HL-60 (cell line): ENCODE measurements around the gene MKRN2.

Source experiments
- DNase-seq, 2 experiments: peaks; one replicate each; pipeline ENCODE4 v3.0.0-alpha.2; 2010 to 2020; ENCODE audit warnings: low read depth in 1 of 2, low spot score in 1 of 2
- H3K27ac ChIP-seq: fragments of 250-450 bp; sonication (Bioruptor Pico); replicated peaks from 2 replicates; pipeline ENCODE4 v1.5.1; 2020; ENCODE audit warnings: mild to moderate bottlenecking, moderate library complexity
- H3K27me3 ChIP-seq: fragments of 250-450 bp; sonication (Bioruptor Pico); 2 replicates; pipeline ENCODE4 v1.5.1; 2021; ENCODE audit warnings: mild to moderate bottlenecking, moderate library complexity; ENCODE audit not compliant: insufficient read depth, poor library complexity, severe bottlenecking
- H3K4me3 ChIP-seq: replicated peaks from 2 replicates; pipeline ENCODE4 v1.5.1; 2011; ENCODE audit warnings: mild to moderate bottlenecking, control low read depth, low read length; ENCODE audit not compliant: insufficient read depth
- CTCF ChIP-seq: IDR thresholded peaks from one replicate; pipeline ENCODE4 v1.5.1; 2011; ENCODE audit warnings: low read length, control low read depth, inconsistent platforms; ENCODE audit not compliant: insufficient read depth
- GABPA ChIP-seq: IDR thresholded peaks from 2 replicates; pipeline ENCODE4 v1.6.1; 2012; ENCODE audit warnings: low read depth
- POLR2AphosphoS5 ChIP-seq: IDR thresholded peaks from 2 replicates; pipeline ENCODE4 v1.6.1; 2012; ENCODE audit warnings: low read depth
- REST ChIP-seq: IDR thresholded peaks from 2 replicates; pipeline ENCODE4 v1.6.1; 2012; ENCODE audit warnings: low read depth; ENCODE audit not compliant: insufficient replicate concordance
- SPI1 ChIP-seq: IDR thresholded peaks from 2 replicates; pipeline ENCODE4 v1.6.1; 2012; ENCODE audit warnings: low read depth, mild to moderate bottlenecking, borderline replicate concordance

Gene MKRN2

GRCh38 chr3:12545473-12545791 lies 11.5 kb upstream of the MKRN2 start, which contains the start of gene MKRN2OS:
Gene MKRN2OS (minus strand): TSS chr3:12545499. CDS start chr3:12545464, 35 bp downstream.
- no peak for DNase-seq

GRCh38 chr3:12549971-12550760 lies 6.7 kb upstream of the MKRN2 start:
- Histone ChIP-seq H3K4me3 (no peak overlapping the region), H3K27me3 (no peaks in the 10 kb centered on the region)

More at GRCh38 chr3:12545473-12545791, 11.5 kb upstream of the MKRN2 start, which contains the start of gene MKRN2OS:
- no peak within 1 kb of the TSS for H3K27ac ChIP-seq
- no peak within 1 kb of the TSS for H3K4me3 ChIP-seq
- TF ChIP-seq REST (no peak), CTCF (no peak), SPI1 (no peak), POLR2AphosphoS5 (peak; percentile 24; the same call in 1 of the 2 replicates), GABPA (no peak)
- H3K27me3 ChIP-seq, result no peaks in the 10 kb centered on the region

More at GRCh38 chr3:12549971-12550760, 6.7 kb upstream of the MKRN2 start:
- H3K27ac ChIP-seq, result no peak overlapping the region
- DNase-seq, result no peak
- no peak for TF ChIP-seq SPI1
- no peak for TF ChIP-seq POLR2AphosphoS5
- TF ChIP-seq CTCF, result no peak
- no peak for TF ChIP-seq REST
- TF ChIP-seq GABPA, result no peak
